OCI-M2 (cell line): ENCODE data around the gene KRT73.

Source experiments
- DNase-seq: peaks from one replicate; lab custom pipeline; 2025; ENCODE audit not compliant: unreplicated experiment; lab: John Stamatoyannopoulos, UW

KRT73 gene

GRCh38 chr12:52575948-52576347 lies 42.4 kb downstream of the KRT73 start:
- DNase-seq = no peak

- DNase-seq = no peak
These were observed 43.1 kb downstream of the KRT73 start for GRCh38 chr12:52575256-52575655.

GRCh38 chr12:52573743-52574142 lies 44.6 kb downstream of the KRT73 start, which contains the start of gene KRT74:
TSS of gene KRT74 (minus strand) at chr12:52573843. CDS start at chr12:52573777, 66 bp downstream.
- DNase-seq = no peak

- no peak for DNase-seq
These were observed 45.1 kb downstream of the KRT73 start for GRCh38 chr12:52573306-52573705.

- no peak for DNase-seq
These were observed 47.8 kb downstream of the KRT73 start for GRCh38 chr12:52570511-52570910.

- DNase-seq = no peak
These were observed 50.2 kb downstream of the KRT73 start for GRCh38 chr12:52568111-52568510.

- no peak for DNase-seq
These were observed 51.5 kb downstream of the KRT73 start for GRCh38 chr12:52566847-52567291.

- no peak for DNase-seq
These were observed 53.8 kb downstream of the KRT73 start for GRCh38 chr12:52564582-52564981.

GRCh38 chr12:52561880-52562449 lies 56.4 kb downstream of the KRT73 start:
- no peak for DNase-seq

- no peak for DNase-seq
These were observed 58.4 kb downstream of the KRT73 start for GRCh38 chr12:52559979-52560378.

GRCh38 chr12:52558781-52559445 lies 59.4 kb downstream of the KRT73 start:
- no peak for DNase-seq
